ENCODE measurements around the gene HOMER1.
"Not testable (repeated sequence)": the region's sequence is repeated elsewhere in the genome, so short reads cannot be mapped to it uniquely, and the experiment has no call there.

HOMER1 gene

DNA sequence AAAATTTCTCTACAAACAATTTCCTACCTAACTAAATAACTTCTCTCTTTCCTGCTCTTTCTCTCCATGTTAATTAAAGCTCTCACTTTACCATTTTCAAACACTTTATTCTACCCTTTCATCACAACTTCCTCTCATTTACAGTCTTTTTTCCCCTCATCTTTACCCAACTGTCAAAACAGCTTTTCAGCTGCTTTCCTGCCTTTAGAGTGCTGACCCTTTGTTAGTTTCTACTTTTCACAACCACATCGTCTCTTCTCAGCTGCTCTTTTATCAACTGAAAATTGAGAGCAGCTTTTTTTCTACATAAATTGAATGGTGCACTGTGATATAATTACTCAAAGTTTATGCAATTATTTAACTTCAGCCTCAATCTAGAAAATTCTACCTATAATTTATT is 3.1 kb upstream of the HOMER1 start:
- no peak for DNase-seq

DNA sequence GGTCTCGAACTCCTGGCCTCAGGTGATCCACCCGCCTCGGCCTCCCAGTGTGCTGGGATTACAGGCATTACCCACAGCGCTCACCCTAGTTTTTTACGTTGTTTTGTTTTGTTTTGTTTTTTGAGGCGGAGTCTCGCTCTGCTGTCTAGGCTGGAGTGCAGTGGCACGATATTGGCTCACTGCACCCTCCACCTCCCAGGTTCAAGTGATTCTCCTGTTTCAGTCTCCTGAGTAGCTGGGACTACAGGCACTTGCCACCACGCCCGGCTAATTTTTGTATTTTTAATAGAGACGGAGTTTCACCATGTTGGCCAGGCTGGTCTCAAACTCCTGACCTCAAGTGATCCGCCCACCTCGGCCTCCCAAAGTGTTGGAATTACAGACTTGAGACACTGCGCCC is 2.4 kb upstream of the HOMER1 start:
- not testable (repeated sequence) for DNase-seq

DNA sequence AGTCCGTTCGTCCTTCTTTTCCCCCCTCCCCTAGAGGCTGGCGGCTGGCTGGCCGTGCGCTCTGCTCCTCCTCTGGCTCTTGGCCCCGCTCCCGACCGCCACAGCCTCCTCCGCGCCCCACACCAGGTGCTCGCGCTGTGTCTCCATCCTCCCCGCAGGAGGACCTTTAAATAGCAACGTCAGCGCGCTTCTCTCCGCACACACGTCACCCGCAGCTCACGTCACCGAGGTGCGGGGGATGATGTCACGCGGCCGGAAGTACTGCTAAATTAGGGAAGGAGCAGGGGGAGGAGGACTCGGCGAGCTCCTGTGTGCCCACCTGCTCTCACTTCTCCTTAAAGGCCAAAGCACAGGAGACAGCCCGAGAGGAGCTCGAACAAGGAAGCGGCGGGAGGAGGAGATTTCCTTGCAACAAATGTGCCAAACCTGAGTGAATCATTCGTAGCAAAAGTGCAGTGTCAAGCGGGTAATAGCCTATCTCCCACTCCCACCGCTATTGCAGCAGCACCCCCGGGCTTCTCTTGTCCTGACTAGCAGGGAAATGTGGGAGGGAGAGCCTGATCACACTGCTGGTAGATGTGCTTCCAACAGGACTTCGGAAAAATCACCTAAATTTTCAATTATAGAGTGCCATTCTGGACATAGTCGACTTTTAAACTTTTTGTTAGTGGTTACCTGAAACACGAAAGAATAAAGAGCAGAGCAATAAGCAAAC is 614 bp upstream of the HOMER1 start:
- DNase-seq = peak; percentile 89 to 94

DNA sequence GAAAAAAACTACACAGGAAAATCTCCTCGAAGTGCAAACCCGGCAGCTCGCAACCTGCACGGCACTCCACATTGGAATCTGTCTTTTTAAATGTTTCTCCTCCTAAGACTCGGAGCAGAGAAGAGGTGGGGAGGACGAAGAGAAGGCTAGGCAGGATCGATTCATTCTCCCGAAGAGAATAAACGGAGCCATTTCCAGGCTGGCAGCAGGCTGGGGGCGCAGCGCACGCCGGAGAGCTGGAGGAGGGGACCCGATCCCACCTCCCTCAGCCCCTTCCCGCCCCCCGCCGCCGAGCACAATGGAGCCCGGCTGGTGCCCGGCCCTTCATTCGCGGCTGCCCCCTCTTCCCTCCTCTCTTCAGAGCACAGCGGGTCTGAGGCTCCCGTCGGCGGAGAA is 628 bp downstream of the HOMER1 start:
- peak in 1 of 2 experiments; percentile 47 for DNase-seq

DNA sequence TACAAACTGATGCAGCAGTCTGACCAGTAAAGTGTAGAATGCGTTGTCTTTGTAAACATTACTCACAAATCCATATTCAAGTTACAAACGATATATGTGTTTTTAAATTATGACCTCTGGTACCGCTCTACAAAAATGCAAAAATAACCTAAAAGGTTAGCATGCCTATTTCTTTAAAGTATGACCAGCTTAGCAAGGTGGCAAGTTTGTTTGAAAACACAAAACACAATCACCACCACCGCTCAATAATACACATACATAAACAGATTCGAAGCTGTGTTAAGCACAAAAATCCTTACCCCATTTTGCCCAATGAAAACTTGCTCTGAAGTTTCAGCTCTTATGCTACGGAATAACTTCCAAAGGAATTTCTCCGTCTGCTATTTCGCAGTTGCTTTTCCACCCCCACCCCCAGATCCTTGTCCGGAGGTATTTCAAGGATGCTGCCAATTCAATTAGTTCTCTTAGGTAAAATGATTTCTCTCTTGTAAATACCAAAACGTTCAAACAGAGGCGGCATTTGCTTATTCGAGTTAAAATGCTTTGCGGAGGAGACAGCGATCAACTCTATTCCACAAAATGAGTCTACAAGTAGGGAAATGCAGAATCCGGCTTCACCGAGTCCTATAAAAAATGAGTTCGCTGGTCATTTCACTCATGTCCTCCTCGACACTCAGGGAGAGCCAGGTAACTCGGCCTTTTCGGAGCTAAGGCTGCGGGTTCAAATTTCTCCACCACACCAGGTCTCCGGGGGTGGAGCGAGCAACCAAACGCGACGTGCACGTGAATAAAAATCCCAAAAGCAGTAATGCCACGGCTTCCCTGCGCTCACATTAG is 1.2 kb downstream of the HOMER1 start:
- DNase-seq = no peak

DNA sequence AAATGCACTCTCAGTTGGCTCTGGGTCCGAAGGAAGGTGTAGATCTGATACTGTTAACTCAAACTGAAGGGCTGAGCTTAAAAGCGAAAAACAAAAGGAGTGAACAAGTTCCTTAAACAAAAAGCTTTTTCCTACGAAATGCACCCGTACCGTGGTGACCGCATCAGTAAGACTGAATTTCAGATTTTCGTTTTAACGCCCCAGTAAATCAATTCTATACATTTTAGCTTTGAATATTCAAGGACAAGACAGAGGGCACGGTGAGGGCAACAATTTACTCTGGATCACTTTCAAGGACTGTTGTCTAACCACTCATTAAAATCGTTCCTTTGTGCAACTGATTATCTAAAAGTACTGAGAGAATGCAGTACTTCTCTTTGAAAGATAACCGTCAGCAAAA is 1.9 kb downstream of the HOMER1 start:
- no peak for DNase-seq

DNA sequence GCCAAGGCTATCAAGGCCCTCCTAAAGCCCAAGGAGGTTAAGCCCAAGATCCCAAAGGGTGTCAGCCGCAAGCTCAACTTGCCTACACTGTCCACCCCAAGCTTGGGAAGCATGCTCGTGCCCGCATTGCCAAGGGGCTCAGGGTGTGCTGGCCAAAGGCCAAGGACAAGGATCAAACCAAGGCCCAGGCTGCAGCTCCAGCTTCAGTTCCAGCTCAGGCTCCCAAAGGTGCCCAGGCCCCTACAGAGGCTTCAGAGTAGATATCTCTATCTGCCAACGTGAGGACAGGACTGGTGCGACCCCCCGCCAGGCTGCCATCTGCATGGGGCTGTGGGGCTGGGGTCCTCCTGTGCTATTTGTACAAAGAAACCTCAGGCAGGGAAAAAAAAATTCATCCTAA is 3.3 kb downstream of the HOMER1 start:
- DNase-seq = no peak

DNA sequence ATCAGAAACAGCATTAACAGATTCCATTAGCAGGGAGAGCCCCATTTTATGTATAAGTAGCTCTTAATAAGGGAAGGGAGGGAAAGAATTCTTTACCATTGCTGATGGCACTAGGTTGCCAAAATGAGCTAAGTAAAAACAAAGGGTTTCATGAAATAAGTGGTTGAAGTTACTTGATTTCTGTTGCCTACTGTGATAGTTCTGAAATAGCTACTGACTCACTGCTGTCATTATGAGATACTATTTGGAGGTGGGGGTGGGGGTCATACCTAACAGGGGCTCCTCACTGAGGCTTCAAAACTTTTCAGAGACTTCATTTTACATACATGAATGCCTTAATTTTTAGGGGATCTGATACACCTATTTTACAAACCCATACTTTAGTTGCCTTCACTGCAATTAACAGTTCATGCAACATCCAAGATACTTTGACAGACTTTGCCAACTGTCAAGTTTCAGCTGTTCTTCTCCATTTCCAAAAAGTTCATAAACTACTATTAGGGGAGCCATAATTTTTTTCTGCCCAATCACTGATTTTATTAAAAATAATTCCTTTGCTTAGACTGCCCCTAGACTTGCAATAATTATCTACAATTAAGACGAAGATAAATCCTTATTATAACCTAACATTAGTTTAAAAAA is 4.6 kb downstream of the HOMER1 start:
- DNase-seq = no peak

DNA sequence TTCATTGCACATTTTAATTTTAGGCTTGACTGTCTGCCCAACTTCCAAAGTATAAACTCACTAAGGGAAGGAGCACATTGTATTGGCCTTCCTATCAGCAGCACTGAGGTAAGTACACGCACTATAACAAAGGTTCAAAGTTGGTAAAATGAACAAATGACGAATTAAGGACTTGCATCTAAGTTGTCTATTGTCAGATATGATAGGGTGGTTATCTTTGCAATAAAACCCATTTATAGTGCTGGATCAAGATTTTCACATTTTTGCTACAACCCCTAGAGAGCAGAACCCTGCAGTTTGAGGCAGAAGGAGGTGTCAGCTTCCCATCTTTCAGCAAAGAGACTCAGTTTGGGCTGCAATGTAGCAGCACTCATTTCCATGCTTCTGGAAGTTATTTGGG is 5.1 kb downstream of the HOMER1 start:
- no peak for DNase-seq

DNA sequence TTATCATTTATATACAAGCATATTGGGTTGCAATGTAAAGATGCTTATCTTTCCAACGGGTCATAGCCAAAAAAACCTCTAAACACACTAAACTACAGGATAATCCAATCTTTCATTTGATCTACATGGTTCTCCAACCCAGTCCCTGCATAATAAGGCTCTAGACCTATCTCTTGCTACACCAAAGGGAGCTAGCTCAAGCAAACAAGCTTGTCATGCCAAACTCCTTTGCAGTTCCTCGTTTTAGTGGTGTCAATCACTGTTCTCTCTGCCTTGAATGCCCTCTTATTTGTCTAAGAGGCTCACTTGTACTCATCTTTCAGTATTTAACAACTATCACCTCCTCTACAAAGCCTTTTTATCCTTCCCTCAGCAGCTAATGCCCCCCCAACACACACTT is 5.6 kb downstream of the HOMER1 start:
- no peak for DNase-seq

DNA sequence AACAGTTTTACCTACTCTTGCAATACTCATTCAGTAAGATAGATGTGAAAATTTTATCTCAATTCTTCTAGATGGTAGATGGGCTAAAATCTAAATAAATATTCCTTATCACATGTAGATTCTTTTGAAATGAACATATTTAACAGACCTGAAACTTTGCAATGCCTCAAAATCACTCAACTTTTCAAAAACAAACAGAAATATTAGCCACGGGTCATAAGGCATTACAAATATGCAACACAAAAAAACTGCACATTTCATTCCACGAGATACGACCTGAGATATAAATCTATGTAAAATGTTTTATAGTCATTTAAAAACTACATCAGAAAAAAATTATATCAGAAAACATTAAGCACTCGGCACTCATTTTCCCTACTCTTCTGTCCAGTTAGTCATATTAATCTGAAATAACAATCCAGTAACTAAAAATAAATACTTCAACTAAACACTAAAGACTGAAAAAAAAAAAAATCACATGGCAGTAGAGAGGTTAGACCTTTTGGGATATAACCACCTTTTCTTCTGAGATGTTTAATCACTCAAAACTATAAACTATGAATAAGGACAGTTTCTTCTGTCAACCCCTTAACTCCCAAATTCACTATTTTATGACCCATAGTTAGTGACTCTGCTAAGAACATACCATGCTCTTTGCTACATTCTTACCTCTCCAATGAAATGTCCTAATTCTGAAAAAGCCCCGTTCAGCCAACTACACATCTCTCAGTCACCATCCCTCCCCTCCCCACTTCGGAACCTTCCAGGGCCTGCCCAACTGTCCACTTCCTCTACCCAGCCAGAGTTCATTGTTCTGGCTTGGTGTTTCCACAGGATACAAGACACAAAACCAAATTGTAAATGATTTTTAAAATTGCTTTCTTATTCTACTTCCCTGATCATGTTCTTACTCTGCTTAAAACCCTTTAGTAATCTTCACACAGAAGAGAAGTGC is 6.4 kb downstream of the HOMER1 start:
- DNase-seq = no peak

DNA sequence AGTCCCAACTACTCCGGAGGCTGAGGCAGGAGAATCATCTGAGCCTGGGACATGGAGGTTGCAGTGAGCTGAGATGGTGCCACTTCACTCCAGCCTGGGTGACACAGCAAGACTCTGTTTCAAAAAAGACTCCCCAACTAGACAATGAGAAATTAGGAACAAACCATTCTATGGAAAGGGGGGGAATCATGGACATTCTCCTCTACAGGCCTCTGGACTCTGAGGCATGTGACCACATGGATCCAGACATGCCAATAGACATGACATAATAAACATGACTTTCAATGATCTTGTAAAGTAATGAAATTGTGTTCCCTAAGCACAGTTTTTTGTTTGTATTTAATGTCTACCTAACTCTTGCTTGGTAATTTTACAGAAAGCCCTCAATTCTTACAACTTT is 8.8 kb downstream of the HOMER1 start:
- DNase-seq = no peak

DNA sequence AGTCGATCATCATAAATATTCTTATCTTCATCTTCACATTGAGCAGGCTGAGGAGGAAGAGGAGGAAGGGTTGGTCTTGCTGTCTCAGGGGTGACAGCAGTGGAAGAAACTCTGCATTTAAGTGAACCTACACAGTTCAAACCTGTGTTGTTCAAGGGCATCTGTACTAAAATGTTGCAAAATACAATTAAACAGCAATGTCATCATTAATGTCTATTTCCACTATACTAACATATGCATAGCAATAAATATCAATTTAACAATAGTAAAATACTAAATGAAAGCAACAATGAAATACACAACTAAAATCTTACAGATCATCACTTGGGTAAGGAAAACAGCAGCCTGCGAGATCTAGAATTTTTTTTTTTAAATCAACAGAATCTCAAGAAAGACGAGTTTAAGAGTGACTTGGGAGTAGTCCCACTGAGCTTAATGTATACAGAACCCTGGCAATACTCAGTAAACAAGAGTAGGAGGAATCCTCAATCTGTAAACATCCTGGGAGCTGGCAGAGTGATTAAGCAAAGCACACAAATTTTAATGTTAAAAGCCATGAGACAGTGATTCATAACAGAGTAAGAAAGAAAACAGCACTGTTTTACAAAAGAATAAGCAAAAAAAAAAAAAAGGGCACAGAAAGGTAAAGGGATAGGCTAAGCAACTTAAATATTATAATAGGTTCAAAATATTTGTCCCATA is 10.0 kb downstream of the HOMER1 start:
- no peak for DNase-seq

DNA sequence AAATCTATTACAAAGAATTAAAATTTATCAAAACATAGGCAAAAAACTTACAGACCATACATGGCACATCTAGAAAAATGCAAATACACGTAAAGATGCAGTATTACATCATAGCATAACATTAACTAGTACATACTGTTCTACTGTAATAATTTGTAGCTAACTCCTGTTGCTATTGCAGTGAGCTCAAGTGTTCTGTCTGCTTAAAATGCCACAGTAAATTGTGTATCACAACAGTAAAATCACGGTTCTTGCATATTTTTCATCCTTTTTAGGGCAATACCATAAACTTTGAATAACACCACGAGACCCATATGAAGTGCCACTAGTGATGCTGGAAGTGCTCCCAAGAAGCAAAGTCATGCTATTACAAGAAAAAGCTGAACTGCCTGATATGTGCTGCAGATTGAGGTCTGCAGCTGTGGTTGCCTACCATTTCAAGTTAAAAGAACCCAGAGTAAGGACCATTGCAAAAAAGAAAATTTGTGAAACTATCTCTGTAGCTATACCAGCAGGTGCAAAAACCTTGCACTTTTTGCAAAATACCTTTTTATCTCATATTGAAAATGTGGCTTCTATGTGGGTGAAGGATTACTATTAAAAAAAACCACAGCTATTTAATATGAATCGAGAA is 14.2 kb downstream of the HOMER1 start:
- DNase-seq = no peak

DNA sequence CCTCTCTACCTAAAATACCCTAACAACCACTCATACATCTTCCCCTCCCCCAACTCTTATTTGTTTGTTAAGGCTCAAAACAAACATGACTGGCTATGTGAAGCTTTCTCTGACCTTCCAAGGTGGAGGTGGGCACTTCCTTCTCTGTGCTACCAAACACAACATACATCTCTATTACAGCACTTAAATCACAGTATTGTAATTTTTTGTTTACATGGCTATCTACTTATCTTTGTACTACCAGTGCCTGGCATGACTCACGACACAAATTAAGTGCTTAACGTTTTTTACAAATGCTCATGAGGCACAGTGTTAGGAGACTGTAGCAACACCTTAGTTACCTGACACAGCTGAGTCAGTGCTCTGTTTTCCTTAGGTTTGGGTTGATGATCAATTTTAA is 18.6 kb downstream of the HOMER1 start:
- DNase-seq = no peak

DNA sequence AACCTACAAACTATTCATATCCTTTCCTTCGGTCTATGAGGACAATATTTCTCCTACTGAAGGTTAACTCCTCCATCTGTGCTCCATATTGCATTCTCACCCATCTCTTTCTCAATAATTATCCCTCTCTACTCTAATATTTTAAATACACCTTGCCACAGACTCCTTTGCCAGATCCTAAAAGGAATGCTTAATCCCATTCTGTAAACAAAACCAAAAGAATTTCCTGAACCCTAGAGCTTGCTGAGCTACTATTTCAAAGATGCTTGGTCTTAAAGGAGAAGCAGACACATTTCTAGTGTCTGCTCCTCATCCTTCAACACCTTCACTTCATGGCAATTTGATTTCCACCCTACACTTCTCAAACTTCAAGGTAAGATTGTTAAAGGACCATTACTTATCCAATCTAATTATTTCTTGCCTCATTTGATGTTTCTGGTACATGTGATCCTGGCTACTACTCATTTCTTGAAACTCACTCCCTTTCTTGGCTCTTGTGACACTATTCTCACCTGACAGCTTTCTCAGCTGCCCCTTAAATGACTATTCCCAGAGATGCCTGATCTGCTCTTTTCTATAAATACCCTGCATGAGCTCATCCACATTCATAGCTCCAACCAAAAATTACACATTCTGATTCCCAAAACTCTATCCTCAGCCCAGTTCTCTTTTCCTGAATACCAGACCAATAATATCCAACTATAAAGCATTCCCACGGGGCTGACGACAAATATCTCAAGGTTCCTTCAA is 20.2 kb downstream of the HOMER1 start:
- no peak for DNase-seq

DNA sequence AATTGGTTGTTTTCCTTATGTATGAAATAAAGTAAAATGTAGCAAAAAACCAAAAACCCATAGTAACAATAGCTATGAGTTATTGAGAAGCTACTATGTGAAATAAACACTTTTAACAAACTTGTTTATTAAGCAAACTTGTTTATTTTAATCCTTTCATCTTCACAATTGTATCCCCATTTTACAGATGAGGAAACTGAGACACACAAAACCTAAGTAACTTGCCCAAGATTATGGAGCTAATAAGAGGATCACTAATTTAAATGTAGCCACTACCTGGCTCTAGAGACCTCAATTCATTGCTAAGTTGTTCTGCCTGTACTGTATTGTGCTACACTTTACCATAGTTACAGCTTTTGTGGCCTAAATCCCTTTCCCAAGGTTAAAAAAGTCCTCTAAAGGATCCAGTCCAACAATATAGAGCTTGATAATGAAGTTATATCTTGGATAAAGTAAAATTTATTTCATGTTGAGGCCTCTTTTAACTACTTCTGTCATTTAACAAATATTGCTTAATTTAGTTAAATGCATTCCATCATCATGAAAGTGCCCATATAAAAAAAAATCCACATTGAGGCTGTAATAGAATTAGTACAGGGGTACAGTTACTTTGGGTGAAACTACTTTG is 22.1 kb downstream of the HOMER1 start:
- DNase-seq = no peak

DNA sequence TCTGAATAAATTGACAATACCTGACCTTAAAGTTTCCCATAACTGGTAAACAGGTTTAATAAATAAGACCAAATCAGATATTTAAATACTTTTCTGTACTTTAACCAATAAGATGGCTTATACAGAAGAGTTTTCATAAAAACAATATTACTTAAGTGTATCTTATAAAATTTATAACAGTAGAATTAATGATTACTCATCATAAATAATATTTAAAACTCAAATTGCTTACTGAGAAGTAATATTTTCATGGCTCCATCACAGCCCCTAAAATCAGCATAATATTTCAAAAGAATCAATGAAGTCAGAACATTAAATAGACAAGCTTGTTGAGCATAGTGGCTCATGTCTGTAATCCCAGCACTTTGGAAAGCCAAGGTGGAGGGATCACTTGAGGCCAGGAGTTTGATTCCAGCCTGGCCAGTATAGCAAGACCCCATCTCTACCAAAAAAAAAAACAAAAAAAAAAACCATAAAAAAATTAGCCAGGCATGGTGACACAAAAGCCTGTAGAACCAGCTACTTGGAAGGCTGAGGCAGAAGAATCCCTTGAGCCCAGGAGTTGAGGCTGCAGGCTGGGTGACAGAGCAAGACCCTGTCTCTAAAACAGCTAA is 23.5 kb downstream of the HOMER1 start:
- no peak for DNase-seq

DNA sequence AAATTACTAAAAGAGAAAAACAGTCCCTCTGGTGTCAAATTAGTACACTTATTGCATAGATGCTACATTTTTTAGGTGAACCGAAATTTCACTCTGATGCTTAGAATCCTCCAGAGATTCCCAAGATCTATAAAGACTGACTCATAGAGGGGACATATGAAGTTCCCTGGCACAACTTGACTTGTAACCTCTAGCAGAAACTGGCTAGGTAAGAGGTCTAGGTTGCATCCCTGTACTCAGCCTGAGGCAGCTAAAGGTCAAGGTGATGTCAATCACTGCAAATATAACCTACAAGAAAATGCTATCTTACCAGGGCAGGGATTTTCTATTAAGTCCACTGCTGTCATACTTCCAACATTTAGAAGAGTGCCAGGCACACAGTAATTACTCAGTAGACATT is 24.2 kb downstream of the HOMER1 start:
- DNase-seq = no peak

DNA sequence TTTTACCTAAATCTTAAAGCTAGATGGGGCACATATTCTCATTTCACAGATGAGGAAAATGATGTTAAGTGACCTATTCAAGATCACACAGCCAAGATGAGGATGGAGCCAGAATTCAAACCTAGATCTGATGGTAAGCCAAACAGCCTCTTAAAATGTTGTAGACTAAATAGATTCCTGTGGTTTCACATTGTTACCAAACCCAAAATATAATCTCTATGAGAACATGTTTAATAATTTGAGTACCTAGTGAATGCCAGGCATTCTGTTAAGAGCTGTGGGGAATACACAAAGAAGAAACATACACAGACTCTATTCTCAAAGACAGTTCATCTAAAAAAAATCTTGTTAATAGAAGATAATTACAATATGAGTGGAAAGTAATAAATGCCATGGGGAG is 25.2 kb downstream of the HOMER1 start:
- DNase-seq = no peak
